Heart right ventricle (tissue), 16 donors: ENCODE data around the gene VPS13A. TPM values are rescaled to one million over a fixed set of nuclear protein-coding genes. Genes with fewer than 3 reads are reported as not detected.
"Not testable (repeated sequence)": the region's sequence is repeated elsewhere in the genome, so short reads cannot be mapped to it uniquely, and the experiment has no call there.

Experiments
- ATAC-seq, 8 donors: fragments of 200-7000 bp; cut with Tn5 transposase; one replicate each; pipeline ENCODE4 v1.9.1; 2020; ENCODE audit warnings: mild to moderate bottlenecking in 8 of 8, moderate library complexity in 8 of 8, moderate number of reproducible peaks in 1 of 8
- DNase-seq, 2 donors: peaks; one replicate each; pipeline ENCODE4 v3.0.0-alpha.2; 2020
- H3K27ac ChIP-seq, 10 donors: fragments of 200-600 bp; sonication (generic) in 2 of 10; one replicate each; pipeline versions ENCODE4 v1.5.0 to v1.8.0; 2020 to 2022; ENCODE audit warnings: mild to moderate bottlenecking in 3 of 10
- H3K27me3 ChIP-seq, 7 donors: fragments of 200-600 bp; one replicate each; pipeline ENCODE4 v1.8.0; 2021 to 2022; ENCODE audit warnings: mild to moderate bottlenecking in 2 of 7
- H3K36me3 ChIP-seq, 9 donors: fragments of 200-600 bp; sonication (generic) in 1 of 9; one replicate each; pipeline versions ENCODE4 v1.5.0 to v1.8.0; 2020 to 2022; ENCODE audit warnings: mild to moderate bottlenecking in 2 of 9
- H3K4me1 ChIP-seq, 9 donors: fragments of 200-600 bp; sonication (generic) in 1 of 9; one replicate each; pipeline versions ENCODE4 v1.5.0 to v1.8.0; 2020 to 2022; ENCODE audit warnings: mild to moderate bottlenecking in 4 of 9
- H3K4me3 ChIP-seq, 10 donors: fragments of 200-600 bp; sonication (generic) in 2 of 10; one replicate each; pipeline versions ENCODE4 v1.5.0 to v1.8.0; 2020 to 2022; ENCODE audit warnings: mild to moderate bottlenecking in 7 of 10, moderate library complexity in 2 of 10
- H3K9me3 ChIP-seq, 11 donors: fragments of 200-600 bp in 10 of 11; sonication (generic) in 2 of 11; one replicate each; pipeline versions ENCODE4 v1.5.0 to v1.8.0; 2013 to 2022; ENCODE audit warnings: mild to moderate bottlenecking in 2 of 11, control low read depth in 1 of 11, moderate library complexity in 1 of 11
- WGBS, 2 donors: extraction: QIAGEN DNeasy Blood & Tissue Kit; methylation state at CpG; one replicate each; pipeline ENCODE4 v1.1.7; 2013; ENCODE audit warnings: inconsistent platforms in 1 of 2; 5-methylcytosine and 5-hydroxymethylcytosine counted together
- intact Hi-C, 10 donors: fragments of 100-400 bp; cut with DNase I; formaldehyde crosslinking; loops; one replicate each; pipeline versions ENCODE4 v1.11.1 to v1.14.2; 2022
- polyA plus RNA-seq, 2 donors: library from polyadenylated mRNA; stranded (reverse); fragments of 200-250 nt; gene quantifications; one replicate each; pipeline ENCODE4 v1.2.3, GENCODE V29; 2013
- total RNA-seq, 10 donors: library from RNA; stranded (reverse); fragmentation: NEBNext Ultra II Directional in 3 of 10; extraction: Animal tissue kit (Norgen Biotek cat#: 25700) in 3 of 10; gene quantifications; one replicate each; pipeline versions ENCODE4 v1.2.1 to v1.2.4, GENCODE V29; 2021 to 2023
- TF ChIP-seq, protein P1 (sequence below), 9 donors: fragments of 200-600 bp; sonication (generic) in 2 of 9; IDR thresholded peaks; one replicate each; pipeline versions ENCODE4 v1.5.0 to v1.8.0; 2021 to 2022; ENCODE audit warnings: antibody characterized with exemption in 9 of 9, mild to moderate bottlenecking in 5 of 9, moderate library complexity in 1 of 9
- donor health status: Arrhythmogenic right ventricular cardiomyopathy.
- donor health status: ischemic (EF 13 %, LVEDD 7.1; RV severe dilation, severe dysfunction).
- donor health status: healthy with polysubstance abuse.
- donor health status: DM: no; HTN: yes; CAD: no.
- donor health status: DM: no; HTN: no; CAD: no.
- donor health status: ischemic (EF 25% LVEDD 6.9; RV normal size, moderate dysfunction).
- donor health status: ischemic (EF 25% LVEDD 5.7; RV mildly dilated, moderate dysfunction).
- donor health status: healthy.
- donor health status: DM: yes; HTN: yes; CAD: no.
- donor health status: Ischemic cardiomyopathy.
- donor health status: ischemic (EF 35%, LVEDD 5.7; RV mildly dilated, moderate dysfunction).
- donor health status: nonischemic (EF 11% LVEDD 7.7; RV severe dilation, severe dysfunction).
- donor health status: DM: yes; HTN: yes; CAD: no.
- donor health status: PGD.
- donor health status: ischemic (EF 29% LVEDD 5.4; RV normal size, mild dysfunction).
- donor health status: nonischemic (EF 23%, LVEDD 6.1; RV moderate dilation, normal function).

The VPS13A gene
- total and polyA plus RNA-seq, 12 donors = 6.8 to 53.2 (median 33.6) TPM

DNA sequence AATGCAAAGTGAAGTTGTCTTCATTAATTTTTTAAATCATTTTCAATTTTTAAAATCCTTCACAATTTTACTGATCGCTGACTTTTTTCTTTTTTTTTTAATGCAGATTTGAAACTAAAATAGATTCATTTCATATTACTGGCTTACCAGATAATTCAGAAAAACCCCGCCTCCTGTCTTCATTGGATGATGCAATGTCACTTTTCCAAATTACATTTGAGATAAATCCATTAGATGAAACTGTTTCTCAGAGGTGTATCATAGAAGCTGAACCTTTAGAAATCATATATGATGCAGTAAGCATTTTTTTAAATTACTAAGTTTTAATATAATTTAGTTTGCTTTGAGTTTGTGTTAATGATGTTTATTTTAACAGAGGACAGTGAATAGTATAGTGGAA, 60.6 kb downstream of the VPS13A start:
- WGBS, 2 donors = 99% methylated on average over 2 of the region's 2 CpGs
- Histone ChIP-seq H3K27ac (no peak overlapping the region), H3K9me3 (no peaks in the 10 kb centered on the region), H3K4me3 (no peak overlapping the region), H3K27me3 (no peaks in the 10 kb centered on the region), H3K4me1 (no peaks in the 10 kb centered on the region), H3K36me3 (peaks cover 0 to 40% (median 9%) of the 10 kb centered on the region in 9 donors)
- intact Hi-C loops = no loop called here
- TF ChIP-seq, protein P1, sequence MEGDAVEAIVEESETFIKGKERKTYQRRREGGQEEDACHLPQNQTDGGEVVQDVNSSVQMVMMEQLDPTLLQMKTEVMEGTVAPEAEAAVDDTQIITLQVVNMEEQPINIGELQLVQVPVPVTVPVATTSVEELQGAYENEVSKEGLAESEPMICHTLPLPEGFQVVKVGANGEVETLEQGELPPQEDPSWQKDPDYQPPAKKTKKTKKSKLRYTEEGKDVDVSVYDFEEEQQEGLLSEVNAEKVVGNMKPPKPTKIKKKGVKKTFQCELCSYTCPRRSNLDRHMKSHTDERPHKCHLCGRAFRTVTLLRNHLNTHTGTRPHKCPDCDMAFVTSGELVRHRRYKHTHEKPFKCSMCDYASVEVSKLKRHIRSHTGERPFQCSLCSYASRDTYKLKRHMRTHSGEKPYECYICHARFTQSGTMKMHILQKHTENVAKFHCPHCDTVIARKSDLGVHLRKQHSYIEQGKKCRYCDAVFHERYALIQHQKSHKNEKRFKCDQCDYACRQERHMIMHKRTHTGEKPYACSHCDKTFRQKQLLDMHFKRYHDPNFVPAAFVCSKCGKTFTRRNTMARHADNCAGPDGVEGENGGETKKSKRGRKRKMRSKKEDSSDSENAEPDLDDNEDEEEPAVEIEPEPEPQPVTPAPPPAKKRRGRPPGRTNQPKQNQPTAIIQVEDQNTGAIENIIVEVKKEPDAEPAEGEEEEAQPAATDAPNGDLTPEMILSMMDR (IDR thresholded peaks at IDR 0.05) = no peak
- ATAC-seq = no peak
- no peak for DNase-seq

DNA sequence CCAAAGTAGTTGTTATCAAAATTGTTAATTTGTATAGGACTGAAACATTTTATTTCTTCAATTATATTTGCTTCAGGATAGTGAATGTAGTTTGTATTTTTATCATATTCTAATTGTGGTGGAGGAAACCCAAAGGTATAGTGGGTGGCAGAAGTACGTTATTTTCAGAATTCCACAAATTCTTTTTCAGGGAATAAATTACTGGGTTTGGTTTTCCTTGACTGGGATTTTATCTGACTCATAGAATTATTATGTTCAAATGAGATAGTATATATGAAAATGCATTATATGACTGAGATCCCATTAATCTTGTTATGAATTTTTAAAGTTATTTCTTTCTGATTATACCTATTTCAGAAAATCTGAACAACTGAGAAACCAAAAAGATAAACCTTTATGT, 73.7 kb downstream of the VPS13A start:
- Histone ChIP-seq H3K27ac (no peak overlapping the region), H3K4me1 (no peaks in the 10 kb centered on the region), H3K36me3 (peaks cover 0 to 63% (median 5%) of the 10 kb centered on the region in 9 donors), H3K9me3 (peaks cover 0 to 2% (median 0%) of the 10 kb centered on the region in 11 donors), H3K4me3 (no peak overlapping the region), H3K27me3 (no peaks in the 10 kb centered on the region)
- 90 to 96% methylated on average over 1 of the region's 1 CpG for WGBS, 2 donors
- ATAC-seq = no peak
- TF ChIP-seq, protein P1 (IDR thresholded peaks at IDR 0.05) = no peak
- intact Hi-C loops = no loop called here
- DNase-seq = no peak

DNA sequence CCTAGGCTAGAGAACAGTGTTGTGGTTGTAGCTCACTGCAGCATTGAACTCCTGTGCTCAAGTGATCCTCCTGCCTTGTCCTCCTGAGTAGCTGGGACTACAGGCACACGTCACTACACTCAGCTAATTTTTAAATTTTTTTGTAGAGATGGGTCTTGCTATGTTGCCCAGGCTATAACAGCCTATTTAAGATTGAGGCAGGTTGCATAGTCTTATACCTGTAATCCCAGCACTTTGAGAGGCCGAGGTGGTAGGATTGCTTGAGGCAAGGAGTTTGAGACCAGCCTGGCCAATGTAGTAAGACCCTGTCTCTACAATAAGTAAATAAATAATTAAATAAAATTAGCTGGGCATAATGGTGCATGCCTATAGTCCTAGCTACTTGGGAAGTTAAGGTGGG, 79.9 kb downstream of the VPS13A start:
- TF ChIP-seq, protein P1 (IDR thresholded peaks at IDR 0.05) = no peak
- DNase-seq (no peak), ATAC-seq (no peak)
- no peak overlapping the region for H3K4me3 ChIP-seq
- H3K9me3 ChIP-seq = peaks cover 0 to 11% (median 0%) of the 10 kb centered on the region in 11 donors
- peaks cover 0 to 70% (median 14%) of the 10 kb centered on the region in 9 donors for H3K36me3 ChIP-seq
- intact Hi-C loops = no loop called here
- 98 to 99% methylated on average over 2 of the region's 2 CpGs for WGBS, 2 donors
- no peaks in the 10 kb centered on the region for H3K27me3 ChIP-seq
- H3K4me1 ChIP-seq = no peaks in the 10 kb centered on the region
- no peak overlapping the region for H3K27ac ChIP-seq

GRCh38 chr9:77261605-77262004, 84.3 kb downstream of the VPS13A start:
- DNase-seq = no peak
- H3K4me3 ChIP-seq = no peak overlapping the region
- H3K27me3 ChIP-seq = no peaks in the 10 kb centered on the region
- no peak for ATAC-seq
- WGBS, 2 donors = 96% methylated on average over 8 of the region's 8 CpGs
- no peak overlapping the region for H3K27ac ChIP-seq
- H3K4me1 ChIP-seq = no peaks in the 10 kb centered on the region
- intact Hi-C loops = no loop called here
- H3K36me3 ChIP-seq = peaks cover 0 to 35% (median 9%) of the 10 kb centered on the region in 9 donors
- H3K9me3 ChIP-seq = peaks cover 0 to 17% (median 4%) of the 10 kb centered on the region in 11 donors
- TF ChIP-seq, protein P1 (IDR thresholded peaks at IDR 0.05) = no peak

- H3K27me3 ChIP-seq, H3K4me1 ChIP-seq, H3K27ac ChIP-seq, H3K4me3 ChIP-seq, intact Hi-C loops, H3K36me3 ChIP-seq, ATAC-seq, DNase-seq: not testable (repeated sequence)
- peaks cover 0 to 15% (median 4%) of the 10 kb centered on the region in 11 donors for H3K9me3 ChIP-seq
- 96% methylated on average over 5 of the region's 5 CpGs for WGBS, 2 donors
Observed at GRCh38 chr9:77267762-77268161, 90.4 kb downstream of the VPS13A start.
